ENCODE results near the gene EHD1.

Gene EHD1

DNA sequence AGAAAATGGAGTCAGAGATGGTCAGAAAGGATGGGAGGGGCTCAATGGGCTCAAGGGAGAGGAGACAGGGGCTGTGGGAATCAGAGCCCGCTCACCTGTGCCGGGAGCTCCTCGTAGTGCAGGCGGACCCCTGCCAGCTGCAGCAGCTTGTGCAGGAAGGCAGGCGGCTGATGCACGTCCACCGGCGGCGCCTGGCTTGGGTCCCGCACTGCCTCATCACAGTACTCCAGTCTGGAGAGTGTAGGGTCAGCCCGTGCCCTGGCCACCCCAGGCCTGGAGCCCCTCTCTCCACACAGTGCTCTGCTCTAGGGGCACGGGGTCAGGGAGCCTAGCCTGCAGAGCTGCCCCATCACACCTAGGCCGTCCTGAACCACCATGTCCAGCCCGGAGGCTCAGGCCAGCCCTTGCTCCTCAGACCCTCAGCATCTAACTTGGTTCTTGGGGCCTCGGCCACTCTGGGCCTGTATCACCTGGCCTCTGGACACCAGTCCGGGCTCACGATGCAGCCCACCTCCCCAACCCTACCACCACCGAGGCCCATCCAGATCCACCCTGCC, 34.8 kb upstream of the EHD1 start:
- H3F3A ChIP-seq (ENCODE audit: insufficient read depth, low read length), result peaks cover 4% of the 10 kb centered on the region; the same call in 1 of the 2 replicates
- DNase-seq, result no peak
- H3K9ac ChIP-seq (ENCODE audit: low read length), result no peak overlapping the region
- H2AFZ ChIP-seq (ENCODE audit: low read length), result no peak overlapping the region
- no peak overlapping the region for H3K27ac ChIP-seq (ENCODE audit: low read length)
- no peaks in the 10 kb centered on the region for H3K9me2 ChIP-seq (replicated peaks; ENCODE audit: insufficient read depth, low read length)
- peaks cover 6% of the 10 kb centered on the region for H3K4me1 ChIP-seq (ENCODE audit: low read length)
- H4K20me1 ChIP-seq (ENCODE audit: insufficient read depth, low read length), result no peaks in the 10 kb centered on the region
- H3K79me2 ChIP-seq (ENCODE audit: low read length), result peaks cover 20% of the 10 kb centered on the region
- H3K4me3 ChIP-seq (ENCODE audit: low read length), result no peak overlapping the region
- H3K27me3 ChIP-seq (replicated peaks; ENCODE audit: insufficient read depth, low read length), result no peaks in the 10 kb centered on the region
- no peaks in the 10 kb centered on the region for H3K9me3 ChIP-seq (replicated peaks; ENCODE audit: insufficient read depth, low read length)
- TF ChIP-seq EZH2phosphoT487 (IDR thresholded peaks at IDR 0.05; ENCODE audit: low read length) (no peak), CTCF (IDR thresholded peaks at IDR 0.05; ENCODE audit: low read length) (no peak), EZH2 (optimal IDR thresholded peaks at IDR 0.05; ENCODE audit: low read depth, low read length) (no peak)
- H3K4me2 ChIP-seq (ENCODE audit: low read depth, low read length), result no peak overlapping the region
- no peaks in the 10 kb centered on the region for H3K36me3 ChIP-seq (replicated peaks; ENCODE audit: insufficient read depth, low read length)

GRCh38 chr11:64911689-64912088, 33.3 kb upstream of the EHD1 start:
- Histone ChIP-seq H3K27ac (ENCODE audit: low read length) (no peak overlapping the region), H4K20me1 (ENCODE audit: insufficient read depth, low read length) (no peaks in the 10 kb centered on the region), H3K9ac (ENCODE audit: low read length) (no peak overlapping the region), H3K4me1 (ENCODE audit: low read length) (peaks cover 6% of the 10 kb centered on the region), H3F3A (ENCODE audit: insufficient read depth, low read length) (no peaks in the 10 kb centered on the region), H3K27me3 (replicated peaks; ENCODE audit: insufficient read depth, low read length) (no peaks in the 10 kb centered on the region), H3K9me2 (replicated peaks; ENCODE audit: insufficient read depth, low read length) (no peaks in the 10 kb centered on the region), H3K4me2 (ENCODE audit: low read depth, low read length) (no peak overlapping the region), H3K9me3 (replicated peaks; ENCODE audit: insufficient read depth, low read length) (no peaks in the 10 kb centered on the region), H3K36me3 (replicated peaks; ENCODE audit: insufficient read depth, low read length) (no peaks in the 10 kb centered on the region), H3K4me3 (ENCODE audit: low read length) (no peak overlapping the region), H2AFZ (ENCODE audit: low read length) (no peak overlapping the region), H3K79me2 (ENCODE audit: low read length) (peaks cover 17% of the 10 kb centered on the region)
- no peak for DNase-seq
- TF ChIP-seq EZH2 (optimal IDR thresholded peaks at IDR 0.05; ENCODE audit: low read depth, low read length) (no peak), CTCF (IDR thresholded peaks at IDR 0.05; ENCODE audit: low read length) (no peak), EZH2phosphoT487 (IDR thresholded peaks at IDR 0.05; ENCODE audit: low read length) (no peak)

- Histone ChIP-seq H3K27ac (ENCODE audit: low read length) (no peak overlapping the region), H3K27me3 (replicated peaks; ENCODE audit: insufficient read depth, low read length) (no peaks in the 10 kb centered on the region), H2AFZ (ENCODE audit: low read length) (no peak overlapping the region), H3K4me3 (ENCODE audit: low read length) (no peak overlapping the region), H3F3A (ENCODE audit: insufficient read depth, low read length) (no peaks in the 10 kb centered on the region), H3K9me2 (replicated peaks; ENCODE audit: insufficient read depth, low read length) (no peaks in the 10 kb centered on the region), H3K4me1 (ENCODE audit: low read length) (peaks cover 6% of the 10 kb centered on the region), H3K79me2 (ENCODE audit: low read length) (peaks cover 12% of the 10 kb centered on the region), H3K4me2 (ENCODE audit: low read depth, low read length) (no peak overlapping the region), H3K9me3 (replicated peaks; ENCODE audit: insufficient read depth, low read length) (no peaks in the 10 kb centered on the region), H3K36me3 (replicated peaks; ENCODE audit: insufficient read depth, low read length) (no peaks in the 10 kb centered on the region), H3K9ac (ENCODE audit: low read length) (no peak overlapping the region), H4K20me1 (ENCODE audit: insufficient read depth, low read length) (no peaks in the 10 kb centered on the region)
- DNase-seq, result no peak
- TF ChIP-seq CTCF (IDR thresholded peaks at IDR 0.05; ENCODE audit: low read length) (no peak), EZH2 (optimal IDR thresholded peaks at IDR 0.05; ENCODE audit: low read depth, low read length) (no peak)
Measured at GRCh38 chr11:64911142-64911541, 32.7 kb upstream of the EHD1 start.

Measured in MM.1S (cell line).